HG02943 (cell line): ENCODE measurements around the gene AGAP4.
"Not testable (repeated sequence)": the region's sequence is repeated elsewhere in the genome, so short reads cannot be mapped to it uniquely, and the experiment has no call there.

ENCODE experiments used
- ATAC-seq: cut with Tn5 transposase; IDR thresholded peaks from one replicate; pipeline ENCODE4 v1.9.1; 2021; ENCODE audit warnings: mild to moderate bottlenecking, low read depth, moderate library complexity; ENCODE audit not compliant: unreplicated experiment

AGAP4 gene

GRCh38 chr10:45794761-45795160 lies 52.5 kb downstream of the AGAP4 start:
- ATAC-seq: not testable (repeated sequence)

GRCh38 chr10:45790694-45791426 lies 56.4 kb downstream of the AGAP4 start:
- not testable (repeated sequence) for ATAC-seq

- ATAC-seq: not testable (repeated sequence)
These were observed 57.3 kb downstream of the AGAP4 start for GRCh38 chr10:45789991-45790390.

GRCh38 chr10:45787212-45787741 lies 60.0 kb downstream of the AGAP4 start:
- not testable (repeated sequence) for ATAC-seq

- ATAC-seq: not testable (repeated sequence)
These were observed 61.1 kb downstream of the AGAP4 start for GRCh38 chr10:45786217-45786616.
